Lung (tissue), 12 donors: Measurements from ENCODE around the gene ITGA1. TPM values are rescaled to one million over a fixed set of nuclear protein-coding genes. Genes with fewer than 3 reads are reported as not detected.

Source experiments
- ATAC-seq: fragments of 200-7000 bp; cut with Tn5 transposase; one replicate; pipeline ENCODE4 v1.9.1; 2020; ENCODE audit warnings: moderate number of reproducible peaks; ENCODE audit not compliant: insufficient read depth, low FRiP score
- DNase-seq, 3 donors: peaks; one replicate each; pipeline ENCODE4 v3.0.0-alpha.2; 2013 to 2017
- H3K27ac ChIP-seq, 2 donors: one replicate each; pipeline ENCODE4 v1.5.1; 2013; ENCODE audit warnings: mild to moderate bottlenecking in 2 of 2, moderate library complexity in 2 of 2, control low read depth in 1 of 2, inconsistent platforms in 1 of 2, low read depth in 1 of 2, low read length in 1 of 2
- H3K27me3 ChIP-seq, 3 donors: one replicate each; pipeline ENCODE4 v1.5.1; 2013; ENCODE audit warnings: low read length in 2 of 3; ENCODE audit not compliant: control insufficient read depth in 3 of 3, insufficient read depth in 3 of 3
- H3K36me3 ChIP-seq, 4 donors: one replicate each; pipeline ENCODE4 v1.5.1; 2013; ENCODE audit warnings: low read length in 4 of 4, mild to moderate bottlenecking in 1 of 4, moderate library complexity in 1 of 4; ENCODE audit not compliant: control insufficient read depth in 4 of 4, insufficient read depth in 4 of 4
- H3K4me1 ChIP-seq, 5 donors: one replicate each; pipeline ENCODE4 v1.5.1; 2013; ENCODE audit warnings: low read length in 5 of 5, mild to moderate bottlenecking in 2 of 5, moderate library complexity in 1 of 5; ENCODE audit not compliant: control insufficient read depth in 5 of 5, insufficient read depth in 5 of 5
- H3K4me3 ChIP-seq: one replicate; pipeline ENCODE4 v1.5.1; 2013; ENCODE audit warnings: mild to moderate bottlenecking, control low read depth, moderate library complexity
- H3K9ac ChIP-seq, 2 donors: one replicate each; pipeline ENCODE4 v1.5.1; 2013; ENCODE audit warnings: low read length in 2 of 2, control low read depth in 1 of 2; ENCODE audit not compliant: insufficient read depth in 1 of 2
- H3K9me3 ChIP-seq, 4 donors: one replicate each; pipeline ENCODE4 v1.5.1; 2013; ENCODE audit warnings: low read length in 3 of 4, mild to moderate bottlenecking in 1 of 4, moderate library complexity in 1 of 4; ENCODE audit not compliant: control insufficient read depth in 4 of 4, insufficient read depth in 3 of 4
- WGBS, 2 donors: extraction: QIAGEN DNeasy Blood & Tissue Kit; methylation state at CpG; one replicate each; pipeline ENCODE4 v1.1.7; 2013; 5-methylcytosine and 5-hydroxymethylcytosine counted together
- polyA plus RNA-seq, 2 donors: library from polyadenylated mRNA; stranded (reverse); fragments of 200-250 nt; gene quantifications; one replicate each; pipeline ENCODE4 v1.2.1, GENCODE V29; 2013
- total RNA-seq, 2 donors: library from RNA; depleted of rRNA in 1 of 2; stranded (reverse); fragments of >200 nt in 1 of 2; gene quantifications; one replicate each; pipeline ENCODE4 v1.2.1, GENCODE V29; 2014 to 2021
- TF ChIP-seq, protein P1 (sequence below): IDR thresholded peaks from 2 replicates; pipeline ENCODE4 v1.5.1; 2012; ENCODE audit warnings: mild to moderate bottlenecking; ENCODE audit errors: control extremely low read depth, extremely low read depth
- donor health status: control.
- donor health status: control.
- donor health status: Bipolar disorder and iron deficiency.
- donor health status: healthy.
- donor health status: DM: yes; HTN: yes; CAD: no.

Gene ITGA1
- total and polyA plus RNA-seq, 4 donors = 8.8 to 119 (median 47.6) TPM

DNA sequence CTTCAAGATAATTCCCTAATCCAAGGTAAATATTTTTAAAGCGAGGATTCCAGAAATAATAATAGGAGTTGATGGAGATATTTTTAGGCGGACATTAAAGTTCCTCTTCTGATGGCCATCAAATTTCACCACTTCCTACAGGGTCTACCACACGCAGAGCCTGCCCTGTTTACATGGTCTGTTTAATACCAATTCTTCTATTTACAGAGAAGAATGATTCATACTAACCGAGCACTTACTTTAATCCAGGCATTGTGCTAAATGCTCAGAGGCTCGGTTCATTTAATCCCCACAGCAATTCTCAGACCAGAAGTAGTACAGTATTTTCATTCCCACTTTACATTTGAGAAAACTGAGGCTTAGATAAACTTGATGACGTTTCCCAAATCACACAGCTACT is 3.0 kb upstream of the ITGA1 start:
- WGBS, 2 donors = 27 to 61% methylated on average over 6 of the region's 6 CpGs
- Histone ChIP-seq H3K27me3 (no peaks in the 10 kb centered on the region), H3K9ac (no peak overlapping the region), H3K9me3 (no peaks in the 10 kb centered on the region), H3K4me3 (no peak overlapping the region), H3K36me3 (no peaks in the 10 kb centered on the region), H3K27ac (peak overlapping the region in 1 of 2 donors; percentile 45), H3K4me1 (peaks cover 0 to 15% (median 1%) of the 10 kb centered on the region in 5 donors)
- ATAC-seq = no peak
- DNase-seq = no peak
- TF ChIP-seq, protein P1, sequence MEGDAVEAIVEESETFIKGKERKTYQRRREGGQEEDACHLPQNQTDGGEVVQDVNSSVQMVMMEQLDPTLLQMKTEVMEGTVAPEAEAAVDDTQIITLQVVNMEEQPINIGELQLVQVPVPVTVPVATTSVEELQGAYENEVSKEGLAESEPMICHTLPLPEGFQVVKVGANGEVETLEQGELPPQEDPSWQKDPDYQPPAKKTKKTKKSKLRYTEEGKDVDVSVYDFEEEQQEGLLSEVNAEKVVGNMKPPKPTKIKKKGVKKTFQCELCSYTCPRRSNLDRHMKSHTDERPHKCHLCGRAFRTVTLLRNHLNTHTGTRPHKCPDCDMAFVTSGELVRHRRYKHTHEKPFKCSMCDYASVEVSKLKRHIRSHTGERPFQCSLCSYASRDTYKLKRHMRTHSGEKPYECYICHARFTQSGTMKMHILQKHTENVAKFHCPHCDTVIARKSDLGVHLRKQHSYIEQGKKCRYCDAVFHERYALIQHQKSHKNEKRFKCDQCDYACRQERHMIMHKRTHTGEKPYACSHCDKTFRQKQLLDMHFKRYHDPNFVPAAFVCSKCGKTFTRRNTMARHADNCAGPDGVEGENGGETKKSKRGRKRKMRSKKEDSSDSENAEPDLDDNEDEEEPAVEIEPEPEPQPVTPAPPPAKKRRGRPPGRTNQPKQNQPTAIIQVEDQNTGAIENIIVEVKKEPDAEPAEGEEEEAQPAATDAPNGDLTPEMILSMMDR = no peak

DNA sequence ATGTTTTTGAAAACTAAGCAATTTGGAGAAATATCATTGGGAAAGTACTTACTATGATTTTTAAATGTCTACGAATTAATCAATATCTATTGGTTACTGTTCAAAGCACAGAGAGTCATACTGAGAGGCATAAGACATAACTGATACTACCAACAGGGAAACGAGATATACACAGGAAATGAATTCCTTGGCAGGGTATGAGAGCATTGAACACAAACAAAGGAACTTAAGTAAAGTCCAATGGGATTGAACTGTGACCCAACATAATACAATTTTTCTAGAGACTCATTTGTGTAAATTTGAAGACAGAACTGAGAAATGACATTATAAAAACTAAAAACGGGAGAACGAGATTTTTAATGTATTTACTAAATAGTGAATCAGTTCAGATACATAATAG is 1.3 kb upstream of the ITGA1 start:
- Histone ChIP-seq H3K9me3 (no peaks in the 10 kb centered on the region), H3K27ac (peak overlapping the region in 1 of 2 donors; percentile 75), H3K27me3 (no peaks in the 10 kb centered on the region), H3K4me1 (peaks cover 0 to 22% (median 1%) of the 10 kb centered on the region in 5 donors), H3K9ac (peak overlapping the region in 1 of 2 donors; percentile 92), H3K4me3 (no peak overlapping the region), H3K36me3 (peaks cover 0 to 6% (median 0%) of the 10 kb centered on the region in 4 donors)
- TF ChIP-seq, protein P1 = no peak
- ATAC-seq (no peak), DNase-seq (peak in 2 of 3 donors; percentile 53 to 64)
- 40 to 57% methylated on average over 4 of the region's 4 CpGs for WGBS, 2 donors

DNA sequence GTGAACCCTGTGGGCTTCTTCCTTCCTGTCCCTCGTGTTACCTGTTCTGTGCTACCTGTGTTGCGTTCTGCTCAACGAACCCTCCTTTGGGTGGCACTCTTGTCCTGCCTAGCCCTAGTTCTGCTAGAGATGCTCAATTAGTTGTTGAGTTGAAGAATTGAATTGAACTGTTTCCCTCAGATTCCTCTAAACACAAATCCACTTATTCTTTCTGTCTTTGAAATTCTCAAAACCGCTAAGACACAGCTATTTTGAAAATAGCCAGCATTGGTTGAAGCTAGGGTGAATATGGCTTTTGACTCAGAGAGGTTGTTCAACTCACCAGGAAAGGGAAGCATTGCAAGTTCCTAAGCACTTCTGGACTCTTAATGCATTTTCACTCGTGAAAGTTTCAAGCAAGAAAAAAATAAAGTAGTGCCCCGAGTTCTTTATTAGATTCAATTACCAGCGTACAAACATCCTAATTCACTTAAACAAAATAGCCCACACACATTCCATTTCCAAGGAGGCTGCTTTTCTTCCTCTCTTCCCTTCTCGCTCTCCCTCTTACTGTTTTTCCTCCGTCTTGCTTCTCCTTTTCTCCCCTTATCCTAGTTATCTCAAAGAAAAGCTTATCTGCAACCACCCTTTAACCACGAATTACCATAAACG is 642 bp upstream of the ITGA1 start:
- ATAC-seq = peak; percentile 19
- Histone ChIP-seq H3K27me3 (no peaks in the 10 kb centered on the region), H3K9ac (peak overlapping the region in 1 of 2 donors; percentile 92), H3K4me3 (no peak overlapping the region), H3K36me3 (peaks cover 0 to 6% (median 0%) of the 10 kb centered on the region in 4 donors), H3K27ac (peak overlapping the region; percentile 75 to 85), H3K4me1 (peaks cover 0 to 22% (median 1%) of the 10 kb centered on the region in 5 donors), H3K9me3 (no peaks in the 10 kb centered on the region)
- TF ChIP-seq, protein P1 = peak; percentile 29
- 4 to 6% methylated on average over 11 of the region's 11 CpGs for WGBS, 2 donors
- peak in 2 of 3 donors; percentile 65 to 70 for DNase-seq
